HepG2 (cell line): ENCODE results near the gene CCDC59. TPM values are rescaled to one million over a fixed set of nuclear protein-coding genes. Genes with fewer than 3 reads are reported as not detected.

Experiments used
- ATM ChIP-seq: fragments of 450-650 bp; IDR thresholded peaks from 2 replicates; pipeline ENCODE4 v1.7.1; 2017; ENCODE audit warnings: mild to moderate bottlenecking, borderline replicate concordance
- DR1 ChIP-seq: sonication (generic); formaldehyde crosslinking; IDR thresholded peaks from 2 replicates; pipeline ENCODE4 v1.8.0; 2021; ENCODE audit warnings: mild to moderate bottlenecking, missing genetic modification reagents, inconsistent platforms
- GTF2F1 ChIP-seq: fragments of 150-350 bp; IDR thresholded peaks from 2 replicates; pipeline ENCODE4 v1.6.1; 2014; ENCODE audit warnings: low read length
- HIVEP1 ChIP-seq: sonication (generic); formaldehyde crosslinking; IDR thresholded peaks from 2 replicates; pipeline ENCODE4 v1.4.0; 2020; ENCODE audit warnings: mild to moderate bottlenecking, missing genetic modification reagents
- MEIS1 ChIP-seq: sonication (generic); formaldehyde crosslinking; IDR thresholded peaks from 2 replicates; pipeline ENCODE4 v1.9.0; 2021; ENCODE audit warnings: mild to moderate bottlenecking, missing genetic modification reagents, moderate library complexity, borderline replicate concordance
- SATB2 ChIP-seq: sonication (generic); formaldehyde crosslinking; IDR thresholded peaks from 2 replicates; pipeline ENCODE4 v1.5.0; 2020; ENCODE audit warnings: missing genetic modification reagents
- SOX13 ChIP-seq, 3 experiments: fragments of 450-650 bp in 1 of 3; sonication (generic) in 1 of 3; formaldehyde crosslinking in 1 of 3; IDR thresholded peaks in 2 of 3; conservative IDR thresholded peaks in 1 of 3; 2 replicates each; pipeline versions ENCODE4 v1.5.0 to v1.6.1; 2016 to 2020; ENCODE audit warnings: antibody characterized with exemption in 1 of 3, mild to moderate bottlenecking in 1 of 3, missing compliant biosample characterization in 1 of 3, missing genetic modification reagents in 1 of 3, moderate library complexity in 1 of 3
- SOX5 ChIP-seq: IDR thresholded peaks from 2 replicates; pipeline ENCODE4 v1.6.1; 2016; ENCODE audit warnings: borderline replicate concordance
- THAP9 ChIP-seq: sonication (generic); formaldehyde crosslinking; IDR thresholded peaks from 2 replicates; pipeline ENCODE4; 2020; ENCODE audit warnings: missing genetic modification reagents, mild to moderate bottlenecking, borderline replicate concordance
- ZBTB7A ChIP-seq: sonication (generic); formaldehyde crosslinking; IDR thresholded peaks from 2 replicates; pipeline ENCODE4 v1.8.0; 2022; ENCODE audit warnings: mild to moderate bottlenecking, missing genetic modification reagents
- ZFX ChIP-seq: sonication (generic); formaldehyde crosslinking; IDR thresholded peaks from 2 replicates; pipeline ENCODE4 v1.4.0; 2020; ENCODE audit warnings: mild to moderate bottlenecking, low read depth, missing genetic modification reagents, moderate library complexity
- ZMYM4 ChIP-seq: sonication (generic); formaldehyde crosslinking; IDR thresholded peaks from 2 replicates; pipeline ENCODE4 v1.8.1; 2023; ENCODE audit warnings: mild to moderate bottlenecking, missing genetic modification reagents
- ZNF256 ChIP-seq: sonication (generic); formaldehyde crosslinking; conservative IDR thresholded peaks from 2 replicates; pipeline ENCODE4 v1.4.0; 2020; ENCODE audit warnings: missing genetic modification reagents
- ZNF549 ChIP-seq: sonication (generic); formaldehyde crosslinking; IDR thresholded peaks from 2 replicates; pipeline ENCODE4 v1.5.0; 2020; ENCODE audit warnings: missing genetic modification reagents
- ZNF570 ChIP-seq: sonication (generic); formaldehyde crosslinking; IDR thresholded peaks from 2 replicates; pipeline ENCODE4 v1.4.0; 2020; ENCODE audit warnings: mild to moderate bottlenecking, missing genetic modification reagents, borderline replicate concordance
- ZNF629 ChIP-seq: sonication (generic); formaldehyde crosslinking; conservative IDR thresholded peaks from 2 replicates; pipeline ENCODE4 v1.5.0; 2020; ENCODE audit warnings: missing genetic modification reagents
- polyA plus RNA-seq, 8 experiments: library from polyadenylated mRNA; depleted of rRNA in 3 of 8; stranded (reverse) in 7 of 8; unstranded in 1 of 8; fragments of >200 nt; fragmentation: Illumina TruSeq in 4 of 8; extraction: Trizol in 4 of 8; gene quantifications; 2 replicates each; pipeline versions ENCODE4 v1.2.1 to v1.2.3, GENCODE V29; 2011 to 2016; ENCODE audit warnings: low read depth in 4 of 8, missing spikeins in 1 of 8, mixed read lengths in 1 of 8; ENCODE audit not compliant: insufficient read depth in 1 of 8
- total RNA-seq, 5 experiments: library from RNA; depleted of rRNA; stranded (reverse); fragments of >200 nt; fragmentation: Illumina TruSeq; extraction: Trizol; gene quantifications; 2 replicates each; pipeline ENCODE4 v1.2.3, GENCODE V29; 2016; ENCODE audit warnings: low read depth in 1 of 5
- TF ChIP-seq, protein P1 (sequence below): sonication (generic); formaldehyde crosslinking; IDR thresholded peaks from 2 replicates; pipeline ENCODE4 v1.5.0; 2020; ENCODE audit warnings: mild to moderate bottlenecking, missing genetic modification reagents, borderline replicate concordance
- TF ChIP-seq, protein P2 (sequence below): IDR thresholded peaks from 2 replicates; pipeline ENCODE4 v1.6.1; 2016; ENCODE audit warnings: mild to moderate bottlenecking

CCDC59 gene
- total and polyA plus RNA-seq, 2 of the 13 experiments (the other 11 are each of a cell fraction or from before 2014, with no cell fraction given) = 16.1 to 81.3 TPM

GRCh38 chr12:82314406-82314892, 43.7 kb downstream of the CCDC59 start (continued):
- TF ChIP-seq MEIS1 (CRISPR knock-in tag) (no peak), ZNF256 (no peak), GTF2F1 (no peak), ZBTB7A (CRISPR knock-in tag) (no peak), ZMYM4 (CRISPR knock-in tag) (peak; percentile 60), ZNF629 (CRISPR knock-in tag) (no peak), DR1 (no peak), HIVEP1 (CRISPR knock-in tag) (no peak), ZNF570 (CRISPR knock-in tag) (no peak), ZFX (CRISPR knock-in tag) (peak; percentile 44; the same call in 1 of the 2 replicates), SOX5 (CRISPR knock-in tag) (0 out of 2 replicates have a peak, but pooled peaks have one; percentile 14), SOX13 (IDR thresholded peaks at IDR 0.05) (no peak), SOX13 (CRISPR knock-in tag; conservative IDR thresholded peaks at IDR 0.05 in 1 of 2, IDR thresholded peaks at IDR 0.05 in 1 of 2) (0 out of 4 replicates have a peak, but pooled peaks of 1 of the 2 experiments have one; percentile 24), ZNF549 (no peak), SATB2 (no peak), ATM (no peak), THAP9 (CRISPR knock-in tag) (no peak)
- TF ChIP-seq, protein P1, sequence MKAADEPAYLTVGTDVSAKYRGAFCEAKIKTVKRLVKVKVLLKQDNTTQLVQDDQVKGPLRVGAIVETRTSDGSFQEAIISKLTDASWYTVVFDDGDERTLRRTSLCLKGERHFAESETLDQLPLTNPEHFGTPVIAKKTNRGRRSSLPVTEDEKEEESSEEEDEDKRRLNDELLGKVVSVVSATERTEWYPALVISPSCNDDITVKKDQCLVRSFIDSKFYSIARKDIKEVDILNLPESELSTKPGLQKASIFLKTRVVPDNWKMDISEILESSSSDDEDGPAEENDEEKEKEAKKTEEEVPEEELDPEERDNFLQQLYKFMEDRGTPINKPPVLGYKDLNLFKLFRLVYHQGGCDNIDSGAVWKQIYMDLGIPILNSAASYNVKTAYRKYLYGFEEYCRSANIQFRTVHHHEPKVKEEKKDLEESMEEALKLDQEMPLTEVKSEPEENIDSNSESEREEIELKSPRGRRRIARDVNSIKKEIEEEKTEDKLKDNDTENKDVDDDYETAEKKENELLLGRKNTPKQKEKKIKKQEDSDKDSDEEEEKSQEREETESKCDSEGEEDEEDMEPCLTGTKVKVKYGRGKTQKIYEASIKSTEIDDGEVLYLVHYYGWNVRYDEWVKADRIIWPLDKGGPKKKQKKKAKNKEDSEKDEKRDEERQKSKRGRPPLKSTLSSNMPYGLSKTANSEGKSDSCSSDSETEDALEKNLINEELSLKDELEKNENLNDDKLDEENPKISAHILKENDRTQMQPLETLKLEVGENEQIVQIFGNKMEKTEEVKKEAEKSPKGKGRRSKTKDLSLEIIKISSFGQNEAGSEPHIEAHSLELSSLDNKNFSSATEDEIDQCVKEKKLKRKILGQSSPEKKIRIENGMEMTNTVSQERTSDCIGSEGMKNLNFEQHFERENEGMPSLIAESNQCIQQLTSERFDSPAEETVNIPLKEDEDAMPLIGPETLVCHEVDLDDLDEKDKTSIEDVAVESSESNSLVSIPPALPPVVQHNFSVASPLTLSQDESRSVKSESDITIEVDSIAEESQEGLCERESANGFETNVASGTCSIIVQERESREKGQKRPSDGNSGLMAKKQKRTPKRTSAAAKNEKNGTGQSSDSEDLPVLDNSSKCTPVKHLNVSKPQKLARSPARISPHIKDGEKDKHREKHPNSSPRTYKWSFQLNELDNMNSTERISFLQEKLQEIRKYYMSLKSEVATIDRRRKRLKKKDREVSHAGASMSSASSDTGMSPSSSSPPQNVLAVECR = peak; percentile 35; the same call in 1 of the 2 replicates
- TF ChIP-seq, protein P2, sequence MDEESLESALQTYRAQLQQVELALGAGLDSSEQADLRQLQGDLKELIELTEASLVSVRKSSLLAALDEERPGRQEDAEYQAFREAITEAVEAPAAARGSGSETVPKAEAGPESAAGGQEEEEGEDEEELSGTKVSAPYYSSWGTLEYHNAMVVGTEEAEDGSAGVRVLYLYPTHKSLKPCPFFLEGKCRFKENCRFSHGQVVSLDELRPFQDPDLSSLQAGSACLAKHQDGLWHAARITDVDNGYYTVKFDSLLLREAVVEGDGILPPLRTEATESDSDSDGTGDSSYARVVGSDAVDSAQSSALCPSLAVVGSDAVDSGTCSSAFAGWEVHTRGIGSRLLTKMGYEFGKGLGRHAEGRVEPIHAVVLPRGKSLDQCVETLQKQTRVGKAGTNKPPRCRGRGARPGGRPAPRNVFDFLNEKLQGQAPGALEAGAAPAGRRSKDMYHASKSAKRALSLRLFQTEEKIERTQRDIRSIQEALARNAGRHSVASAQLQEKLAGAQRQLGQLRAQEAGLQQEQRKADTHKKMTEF (CRISPR knock-in tag) = peak; percentile 55; the same call in 1 of the 2 replicates
